OCI-LY7 (cell line): ENCODE results near the gene LRR1. TPM values are rescaled to one million over a fixed set of nuclear protein-coding genes. Genes with fewer than 3 reads are reported as not detected.
A peak's percentile ranks its signal among the peaks of the same experiment; 100 is the strongest.

Experiments used
- Bru-seq: library from RNA; stranded (reverse); fragments of 400-500 nt; gene quantifications from one replicate; lab custom pipeline; 2021; lab: Mats Ljungman, UMichigan
- BruChase-seq, 2 experiments: library from RNA; stranded (reverse); fragments of 400-500 nt; gene quantifications; one replicate each; lab custom pipeline; 2021; lab: Mats Ljungman, UMichigan
- BruUV-seq: library from RNA; stranded (reverse); fragments of 400-500 nt; replicated peaks from 2 replicates; lab custom pipeline; 2021; lab: Mats Ljungman, UMichigan
- CTCF ChIA-PET: fragments of 300-600 bp; sonication (Branson Sonifier 250); formaldehyde crosslinking; loops from one replicate; lab custom pipeline; 2022; ENCODE audit warnings: antibody characterized with exemption; ENCODE audit not compliant: unreplicated experiment; lab: Charles Lee
- POLR2A ChIA-PET: fragments of 300-600 bp; sonication (Branson Sonifier 250); formaldehyde crosslinking; loops from one replicate; lab custom pipeline; 2022; ENCODE audit warnings: antibody characterized with exemption; lab: Charles Lee
- DNase-seq: peaks from one replicate; pipeline ENCODE4 v3.0.0-alpha.2; 2015; ENCODE audit warnings: low spot score
- H2AFZ ChIP-seq: fragments of 200-600 bp; sonication (generic), shearing (Covaris generic); 2 replicates; pipeline ENCODE4 v1.6.1; 2014; ENCODE audit warnings: mild to moderate bottlenecking, antibody characterized with exemption, low read length, moderate library complexity
- H3K27ac ChIP-seq: fragments of 200-600 bp; sonication (generic); 2 replicates; pipeline ENCODE4 v1.5.1; 2014; ENCODE audit warnings: mixed run types, low read depth, mild to moderate bottlenecking, moderate library complexity, low read length, inconsistent platforms; ENCODE audit not compliant: poor library complexity, severe bottlenecking
- H3K36me3 ChIP-seq: fragments of 200-600 bp; sonication (generic); 2 replicates; pipeline ENCODE4 v1.6.1; 2014; ENCODE audit warnings: mild to moderate bottlenecking, antibody characterized with exemption, low read length, moderate library complexity, mixed read lengths; ENCODE audit not compliant: insufficient read depth
- H3K4me1 ChIP-seq: fragments of 200-600 bp; sonication (generic); 2 replicates; pipeline ENCODE4 v1.5.1; 2014; ENCODE audit warnings: mild to moderate bottlenecking, low read length; ENCODE audit not compliant: insufficient read depth, poor library complexity, severe bottlenecking
- H3K4me2 ChIP-seq: fragments of 200-600 bp; sonication (generic); 2 replicates; pipeline ENCODE4 v1.6.1; 2014; ENCODE audit warnings: mild to moderate bottlenecking, low read length
- H3K4me3 ChIP-seq: fragments of 200-600 bp; sonication (generic); 2 replicates; pipeline ENCODE4 v1.5.1; 2014; ENCODE audit warnings: mild to moderate bottlenecking, low read depth, low read length; ENCODE audit not compliant: poor library complexity, severe bottlenecking
- H3K79me2 ChIP-seq: fragments of 200-600 bp; sonication (generic); 2 replicates; pipeline ENCODE4 v1.6.1; 2016; ENCODE audit warnings: low read depth, mild to moderate bottlenecking, low read length, moderate library complexity, mixed read lengths; ENCODE audit not compliant: insufficient read depth
- H3K9me2 ChIP-seq: fragments of 200-600 bp; sonication (generic); 2 replicates; pipeline ENCODE4 v1.6.1; 2016; ENCODE audit warnings: mild to moderate bottlenecking, low read length, mixed read lengths; ENCODE audit not compliant: insufficient read depth
- H3K9me3 ChIP-seq: fragments of 200-600 bp; sonication (generic); 2 replicates; pipeline ENCODE4 v1.6.1; 2014; ENCODE audit warnings: mild to moderate bottlenecking, mixed run types, low read length, mixed read lengths
- H4K20me1 ChIP-seq: fragments of 200-600 bp; sonication (generic); 2 replicates; pipeline ENCODE4 v1.6.1; 2014; ENCODE audit warnings: mild to moderate bottlenecking, antibody characterized with exemption, low read length, moderate library complexity, mixed read lengths; ENCODE audit not compliant: insufficient read depth
- CTCF ChIP-seq: fragments of 200-600 bp; sonication (generic); conservative IDR thresholded peaks from 2 replicates; pipeline ENCODE4 v1.5.1; 2014; ENCODE audit warnings: mild to moderate bottlenecking, antibody characterized with exemption, low read length, moderate library complexity, mixed read lengths
- EZH2phosphoT487 ChIP-seq: fragments of 200-600 bp; sonication (generic); IDR thresholded peaks from 2 replicates; pipeline ENCODE4 v1.6.1; 2018; ENCODE audit warnings: low read depth, borderline replicate concordance, mild to moderate bottlenecking, mixed run types, antibody characterized with exemption, low read length, moderate library complexity, mixed read lengths
- intact Hi-C: fragments of 100-400 bp; cut with micrococcal nuclease; formaldehyde crosslinking; loops from one replicate; pipeline ENCODE4 v1.10.0; 2022; ENCODE audit not compliant: unreplicated experiment
- long read RNA-seq: library from polyadenylated mRNA; stranded (forward); transcript quantifications from one replicate; pipeline ENCODE4 v2.0.0, GENCODE V29; 2022
- total RNA-seq, 2 experiments: library from RNA; depleted of rRNA in 1 of 2; stranded (reverse); fragments of >200 nt in 1 of 2; shearing (Covaris generic) in 1 of 2; gene quantifications; 2 replicates each; pipeline ENCODE4 v1.2.3, GENCODE V29; 2014 to 2022

LRR1 gene
- 83.4 and 89.8 TPM in 2 replicates for total RNA-seq (2014; rRNA removed; shearing (Covaris generic))
- 73.0 and 80.3 TPM in 2 replicates for total RNA-seq (2022)
- percentile 90 among the genes with signal in this experiment for Bru-seq, nascent RNA
- percentile 90 among the genes with signal in this experiment for BruChase-seq, experiment 1, labeled RNA remaining after a 6-hour chase
- BruChase-seq, experiment 2, labeled RNA remaining after a 2-hour chase = percentile 91 among the genes with signal in this experiment
- long read RNA-seq, transcript LRR1-201 (4 exons, 1,745 nt) = minor isoform, 24 of 100 reads
- long read RNA-seq, transcript LRR1-202 (3 exons, 957 nt) = major isoform, 46 of 100 reads
- long read RNA-seq, partial matches to known transcripts = 1 of 100 reads
- long read RNA-seq, other reads (novel, unspliced or antisense) = 29 of 100 reads

GRCh38 chr14:49598485-49599300 is at the start of gene LRR1:
Gene LRR1, plus strand, starts transcription at chr14:49598940. Its CDS starts 81 bp downstream, at chr14:49599021.
- intact Hi-C loops = loop anchor here (1.0 to 10.0 kb wide), 5 partner anchors 22 to 1226 kb away; partner anchors contain the start of genes KLHDC2, MGAT2 and RPL36AL
- ChIA-PET POLR2A (interaction anchor here (0.9 to 3.3 kb wide), 9 partner anchors 9 to 373 kb away, joined by 3 to 28 read pairs (median 6); partner anchors contain the start of genes DNAAF2, MGAT2, RPL36AL and RPS29), CTCF (interaction anchor here (1.5 kb wide), 1 partner anchor 36 kb away, joined by 5 read pairs; no protein-coding TSS in a partner anchor)
- Histone ChIP-seq H4K20me1 (no peaks in the 10 kb centered on the region), H3K79me2 (peaks cover 69% of the 10 kb centered on the region), H2AFZ (peak within 1 kb of the TSS; percentile 53; the same call in 1 of the 2 replicates), H3K9me3 (no peaks in the 10 kb centered on the region), H3K9me2 (no peaks in the 10 kb centered on the region), H3K27ac (peak within 1 kb of the TSS; percentile 94), H3K4me3 (peak within 1 kb of the TSS; percentile 99), H3K36me3 (peaks cover 34% of the 10 kb centered on the region), H3K4me2 (peak within 1 kb of the TSS; percentile 80), H3K4me1 (peaks cover 40% of the 10 kb centered on the region)
- peak; percentile 88 for DNase-seq
- BruUV-seq = no TSS peak
- no peak for TF ChIP-seq EZH2phosphoT487
- no peak for TF ChIP-seq CTCF

GRCh38 chr14:49549446-49549845 is 49.3 kb upstream of the LRR1 start:
- no peak overlapping the region for H3K4me2 ChIP-seq
- intact Hi-C loops = no loop called here
- ChIA-PET CTCF (no interaction called here), POLR2A (no interaction called here)
- no peaks in the 10 kb centered on the region for H3K36me3 ChIP-seq
- no peaks in the 10 kb centered on the region for H3K4me1 ChIP-seq
- no peak overlapping the region for H3K27ac ChIP-seq
- DNase-seq = no peak
- no peaks in the 10 kb centered on the region for H3K9me2 ChIP-seq
- H2AFZ ChIP-seq = no peak overlapping the region
- no peaks in the 10 kb centered on the region for H3K79me2 ChIP-seq
- H3K4me3 ChIP-seq = no peak overlapping the region
- H4K20me1 ChIP-seq = no peaks in the 10 kb centered on the region
- BruUV-seq = no TSS peak
- no peaks in the 10 kb centered on the region for H3K9me3 ChIP-seq
- TF ChIP-seq CTCF (no peak), EZH2phosphoT487 (no peak)
